Activated CD4-positive, alpha-beta T cell treated with anti-CD3 and anti-CD28 coated beads, Interleukin-2, Interleukin-4, amounts not matched to agents 100 ng/mL and 50 ng/mL, durations not matched to agents 16 hours and 8 hours (primary cell): ENCODE measurements around the gene EXOC5.

Experiments used
- DNase-seq: peaks from one replicate; pipeline ENCODE4 v3.0.0-alpha.2; 2020; ENCODE audit warnings: low spot score

EXOC5 gene

DNA sequence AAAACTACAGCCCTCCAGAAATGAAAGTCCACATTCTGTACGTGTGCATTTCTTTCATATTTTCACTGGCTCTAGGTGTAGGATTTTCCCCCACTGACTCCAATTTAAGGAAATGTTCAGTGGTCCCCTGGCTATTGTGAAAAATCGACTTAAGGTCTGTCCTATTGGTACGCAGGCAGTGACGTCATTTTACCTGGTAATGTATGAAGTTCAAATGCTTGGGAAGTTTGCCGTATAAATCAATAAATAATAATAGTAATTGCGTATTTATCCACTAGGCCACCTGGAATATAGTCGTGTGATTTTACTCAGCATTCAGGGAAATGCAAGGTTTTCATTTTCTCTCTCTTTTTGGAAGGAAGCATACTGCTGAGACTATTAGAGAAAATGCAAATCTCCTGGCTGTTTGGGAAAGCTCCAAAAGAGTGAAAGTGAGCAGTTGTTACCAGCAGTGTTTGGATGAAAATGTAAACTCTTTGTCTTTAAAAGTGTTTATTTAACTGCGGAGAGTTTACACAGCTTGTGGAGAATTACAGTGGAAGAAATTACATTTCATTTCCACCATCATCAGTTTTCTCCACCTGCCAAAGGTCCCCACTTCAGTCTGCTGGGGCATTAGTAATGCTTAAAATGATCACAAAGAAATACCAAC, 107.0 kb downstream of the EXOC5 start:
- DNase-seq: no peak

DNA sequence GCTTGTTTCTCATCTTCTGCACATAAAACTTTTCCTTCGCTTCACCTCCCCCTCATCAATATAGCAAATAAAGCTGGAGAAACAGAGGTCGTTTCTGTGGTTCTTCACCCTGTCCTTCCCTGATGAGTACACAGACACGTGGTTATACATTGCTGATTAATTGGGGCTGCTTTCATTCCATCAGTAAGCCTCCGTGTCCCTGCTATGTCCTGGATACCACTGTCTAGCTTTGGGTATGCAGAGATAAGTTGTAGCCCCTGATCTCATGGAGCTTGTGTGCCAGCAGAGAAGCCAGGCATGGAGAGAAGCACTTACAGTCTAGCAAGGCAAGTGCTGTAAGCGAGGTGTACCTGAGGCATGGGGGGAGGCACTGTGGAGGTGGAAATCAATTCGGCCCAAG, 108.4 kb downstream of the EXOC5 start:
- no peak for DNase-seq

- no peak for DNase-seq
These were observed 115.4 kb downstream of the EXOC5 start for GRCh38 chr14:57153286-57153685.
